ENCODE measurements around the gene SLCO2A1.

SLCO2A1 gene

GRCh38 chr3:133999891-134000685 lies 29.6 kb downstream of the SLCO2A1 start:
- DNase-seq (ENCODE audit: low spot score), result no peak

GRCh38 chr3:133998691-133999241 lies 31.0 kb downstream of the SLCO2A1 start:
- no peak for DNase-seq (ENCODE audit: low spot score)

- DNase-seq (ENCODE audit: low spot score), result no peak
These were observed 31.7 kb downstream of the SLCO2A1 start for GRCh38 chr3:133997871-133998635.

- no peak for DNase-seq (ENCODE audit: low spot score)
These were observed 32.7 kb downstream of the SLCO2A1 start for GRCh38 chr3:133996996-133997395.

- no peak for DNase-seq (ENCODE audit: low spot score)
These were observed 33.5 kb downstream of the SLCO2A1 start for GRCh38 chr3:133996251-133996661.

GRCh38 chr3:133995264-133995663 lies 34.5 kb downstream of the SLCO2A1 start:
- DNase-seq (ENCODE audit: low spot score), result no peak

GRCh38 chr3:133994166-133994890 lies 35.4 kb downstream of the SLCO2A1 start:
- no peak for DNase-seq (ENCODE audit: low spot score)

- DNase-seq (ENCODE audit: low spot score), result no peak
These were observed 36.6 kb downstream of the SLCO2A1 start for GRCh38 chr3:133992951-133993620.

- no peak for DNase-seq (ENCODE audit: low spot score)
These were observed 37.3 kb downstream of the SLCO2A1 start for GRCh38 chr3:133992381-133992780.

- DNase-seq (ENCODE audit: low spot score), result no peak
These were observed 38.1 kb downstream of the SLCO2A1 start for GRCh38 chr3:133991637-133992036.

GRCh38 chr3:133991209-133991608 lies 38.5 kb downstream of the SLCO2A1 start:
- no peak for DNase-seq (ENCODE audit: low spot score)

- DNase-seq (ENCODE audit: low spot score), result peak; percentile 9
These were observed 39.6 kb downstream of the SLCO2A1 start for GRCh38 chr3:133989936-133990702.

GRCh38 chr3:133988631-133989161 lies 41.0 kb downstream of the SLCO2A1 start:
- no peak for DNase-seq (ENCODE audit: low spot score)

- no peak for DNase-seq (ENCODE audit: low spot score)
These were observed 41.7 kb downstream of the SLCO2A1 start for GRCh38 chr3:133987948-133988484.

- no peak for DNase-seq (ENCODE audit: low spot score)
These were observed 42.6 kb downstream of the SLCO2A1 start for GRCh38 chr3:133987136-133987535.

- no peak for DNase-seq (ENCODE audit: low spot score)
These were observed 43.4 kb downstream of the SLCO2A1 start for GRCh38 chr3:133986311-133986710.

GRCh38 chr3:133984975-133985374 lies 44.8 kb downstream of the SLCO2A1 start:
- DNase-seq (ENCODE audit: low spot score), result no peak

- no peak for DNase-seq (ENCODE audit: low spot score)
These were observed 45.9 kb downstream of the SLCO2A1 start for GRCh38 chr3:133983576-133984560.

- no peak for DNase-seq (ENCODE audit: low spot score)
These were observed 46.6 kb downstream of the SLCO2A1 start for GRCh38 chr3:133983126-133983525.
